Lung microvascular endothelial cell (primary cell): ENCODE measurements around the gene ZFHX3. TPM values are rescaled to one million over a fixed set of nuclear protein-coding genes. Genes with fewer than 3 reads are reported as not detected.

ENCODE experiments used
- DNase-seq, 2 donors: peaks; one replicate each; pipeline versions ENCODE4 v3.0.0 to v3.0.0-alpha.2; 2010; ENCODE audit warnings: low read depth in 2 of 2
- total RNA-seq: library from RNA; depleted of rRNA; stranded (reverse); fragments of >200 nt; gene quantifications from 2 replicates; pipeline ENCODE4 v1.2.1, GENCODE V29; 2014

Gene ZFHX3
- total RNA-seq, 1 donor from 2014 or later, result 7.9 TPM

- no peak for DNase-seq
Measured at GRCh38 chr16:73041676-73042075, 6.3 kb downstream of the ZFHX3 start.

- peak in 1 of 2 donors; percentile 59 for DNase-seq
Measured at GRCh38 chr16:73040735-73041402, 7.1 kb downstream of the ZFHX3 start.

- no peak for DNase-seq
Measured at GRCh38 chr16:73040136-73040535, 7.8 kb downstream of the ZFHX3 start.

- DNase-seq, result no peak
Measured at GRCh38 chr16:73037845-73038570, 9.9 kb downstream of the ZFHX3 start.

- DNase-seq, result peak in 1 of 2 donors; percentile 32
Measured at GRCh38 chr16:73037331-73037745, 10.6 kb downstream of the ZFHX3 start.

GRCh38 chr16:73036074-73036826 lies 11.7 kb downstream of the ZFHX3 start:
- no peak for DNase-seq

- no peak for DNase-seq
Measured at GRCh38 chr16:73034374-73034773, 13.6 kb downstream of the ZFHX3 start.

- no peak for DNase-seq
Measured at GRCh38 chr16:73033271-73033998, 14.5 kb downstream of the ZFHX3 start.

GRCh38 chr16:73032541-73033270 lies 15.2 kb downstream of the ZFHX3 start:
- DNase-seq, result no peak

GRCh38 chr16:73031984-73032383 lies 15.9 kb downstream of the ZFHX3 start:
- DNase-seq, result no peak

GRCh38 chr16:73031155-73031866 lies 16.6 kb downstream of the ZFHX3 start:
- no peak for DNase-seq

GRCh38 chr16:73028721-73029361 lies 19.1 kb downstream of the ZFHX3 start:
- DNase-seq, result no peak

GRCh38 chr16:73028263-73028662 lies 19.7 kb downstream of the ZFHX3 start:
- DNase-seq, result peak in 1 of 2 donors; percentile 22

- no peak for DNase-seq
Measured at GRCh38 chr16:73027685-73028111, 20.2 kb downstream of the ZFHX3 start.

GRCh38 chr16:73026754-73027684 lies 20.9 kb downstream of the ZFHX3 start:
- no peak for DNase-seq

GRCh38 chr16:73025856-73026210 lies 22.1 kb downstream of the ZFHX3 start:
- DNase-seq, result no peak

- DNase-seq, result peak; percentile 64 to 88
Measured at GRCh38 chr16:73025151-73025855, 22.6 kb downstream of the ZFHX3 start.

- DNase-seq, result no peak
Measured at GRCh38 chr16:73024571-73025105, 23.3 kb downstream of the ZFHX3 start.
